K562 (cell line): ENCODE results near the gene ACAT2. TPM values are rescaled to one million over a fixed set of nuclear protein-coding genes. Genes with fewer than 3 reads are reported as not detected.

Experiments used
- ATAC-seq: fragments of 200-7000 bp; cut with Tn5 transposase; 3 replicates; pipeline ENCODE4 v1.9.1; 2020; ENCODE audit warnings: moderate library complexity
- BruUV-seq: library from RNA; stranded (reverse); fragments of 400-500 nt; replicated peaks from 2 replicates; lab custom pipeline; 2021; lab: Mats Ljungman, UMichigan
- CTCF ChIA-PET: fragments of 300-600 bp; formaldehyde crosslinking; extraction: SDS; loops from one replicate; lab custom pipeline; 2021; ENCODE audit warnings: low intra/inter-chr PET ratio; lab: Yijun Ruan, JAX
- POLR2A ChIA-PET: fragments of 300-600, 350-650 bp; sonication (Branson Sonifier 250); formaldehyde crosslinking; extraction: SDS; loops from one replicate; lab custom pipeline; 2021; ENCODE audit warnings: antibody characterized with exemption, inconsistent platforms; lab: Yijun Ruan, JAX
- DNase-seq, 4 experiments: peaks; one replicate each; pipeline versions ENCODE4 v3.0.0 to v3.0.0-alpha.2; 2011 to 2018; ENCODE audit warnings: low spot score in 3 of 4, mixed read lengths in 3 of 4; ENCODE audit errors: extremely low read depth in 1 of 4
- FAIRE-seq: peaks from 2 replicates; lab custom pipeline; 2011; peaks lifted over from hg19 to GRCh38; lab: Jason Lieb, UNC
- H2AFZ ChIP-seq: 2 replicates; pipeline ENCODE4 v1.6.0; 2011; ENCODE audit warnings: low read depth, low read length, control low read depth, inconsistent platforms
- H3K27ac ChIP-seq: fragments of 200-600 bp; 3 replicates; pipeline ENCODE4 v1.8.0; 2011; ENCODE audit warnings: low read depth, mild to moderate bottlenecking, control low read depth, inconsistent platforms, low read length, moderate library complexity, mixed read lengths; ENCODE audit errors: extremely low read depth
- H3K27me3 ChIP-seq, 2 experiments: fragments of 300-600 bp in 1 of 2; 2 replicates in 1 of 2; 3 replicates in 1 of 2; pipeline versions ENCODE4 v1.6.0 to v1.8.0; 2011; ENCODE audit warnings: inconsistent platforms in 2 of 2, low read length in 2 of 2, mild to moderate bottlenecking in 1 of 2, mixed read lengths in 1 of 2, moderate library complexity in 1 of 2; ENCODE audit not compliant: control insufficient read depth in 2 of 2, insufficient read depth in 2 of 2
- H3K36me3 ChIP-seq: fragments of 300-600 bp; 3 replicates; pipeline ENCODE4 v1.8.0; 2011; ENCODE audit warnings: mild to moderate bottlenecking, low read length, inconsistent platforms; ENCODE audit not compliant: control insufficient read depth, insufficient read depth
- H3K4me1 ChIP-seq, 2 experiments: fragments of 200-600 bp in 1 of 2; replicated peaks in 1 of 2; 2 replicates in 1 of 2; 3 replicates in 1 of 2; pipeline versions ENCODE4 v1.5.1 to v1.8.0; 2011; ENCODE audit warnings: inconsistent platforms in 2 of 2, low read length in 2 of 2, mild to moderate bottlenecking in 1 of 2, mixed read lengths in 1 of 2, moderate library complexity in 1 of 2; ENCODE audit not compliant: control insufficient read depth in 2 of 2, insufficient read depth in 2 of 2
- H3K4me2 ChIP-seq: 2 replicates; pipeline ENCODE4 v1.6.1; 2011; ENCODE audit warnings: low read length, control low read depth, inconsistent platforms, mixed read lengths; ENCODE audit not compliant: insufficient read depth
- H3K4me3 ChIP-seq: fragments of 200-600 bp; sonication (generic), shearing (Covaris generic); 2 replicates; pipeline ENCODE4 v1.5.1; 2016; ENCODE audit warnings: control low read depth, inconsistent platforms
- H3K79me2 ChIP-seq: fragments of 200-600 bp; 3 replicates; pipeline ENCODE4 v1.8.0; 2011; ENCODE audit warnings: low read length, inconsistent platforms; ENCODE audit not compliant: control insufficient read depth, insufficient read depth
- H3K9ac ChIP-seq, 2 experiments: 2 replicates each; pipeline versions ENCODE4 v1.6.0 to v1.6.1; 2011; ENCODE audit warnings: low read depth in 2 of 2, low read length in 2 of 2, control low read depth in 1 of 2, inconsistent platforms in 1 of 2, mild to moderate bottlenecking in 1 of 2, mixed read lengths in 1 of 2; ENCODE audit not compliant: insufficient read depth in 1 of 2
- H3K9me1 ChIP-seq: one replicate; pipeline ENCODE4 v1.6.0; 2011; ENCODE audit warnings: inconsistent platforms, mild to moderate bottlenecking, low read length, moderate library complexity; ENCODE audit not compliant: control insufficient read depth, insufficient read depth
- H3K9me3 ChIP-seq: replicated peaks from 2 replicates; pipeline ENCODE4 v1.5.1; 2011; ENCODE audit warnings: low read depth, low read length, inconsistent platforms; ENCODE audit not compliant: control insufficient read depth, insufficient read depth
- H4K20me1 ChIP-seq: replicated peaks from 2 replicates; pipeline ENCODE4 v1.6.1; 2011; ENCODE audit warnings: low read length, inconsistent platforms, mixed read lengths; ENCODE audit not compliant: control insufficient read depth, insufficient read depth
- NCOA6 ChIP-seq: fragments of 450-650 bp; IDR thresholded peaks from 2 replicates; pipeline ENCODE4 v1.6.1; 2017; ENCODE audit warnings: mild to moderate bottlenecking
- POLR2AphosphoS5 ChIP-seq: IDR thresholded peaks from 2 replicates; pipeline ENCODE4 v1.6.1; 2011; ENCODE audit warnings: mild to moderate bottlenecking, low read depth, low read length, moderate library complexity; ENCODE audit not compliant: control insufficient read depth, insufficient read depth
- RCOR1 ChIP-seq, 2 experiments: IDR thresholded peaks; 2 replicates each; pipeline ENCODE4 v1.6.1; 2012; ENCODE audit warnings: low read depth in 2 of 2, low read length in 2 of 2, borderline replicate concordance in 1 of 2, improper control_type of control experiment in 1 of 2
- TEAD2 ChIP-seq: fragments of 450-650 bp; IDR thresholded peaks from 2 replicates; pipeline ENCODE4 v1.6.1; 2016; ENCODE audit warnings: missing genetic modification characterization, control low read depth, missing compliant biosample characterization
- ZBTB40 ChIP-seq, 2 experiments: fragments of 450-650 bp in 1 of 2; sonication (generic) in 1 of 2; formaldehyde crosslinking in 1 of 2; IDR thresholded peaks; 2 replicates each; pipeline versions ENCODE4 v1.7.1 to v1.9.0; 2016 to 2022; ENCODE audit warnings: inconsistent platforms in 1 of 2, mild to moderate bottlenecking in 1 of 2, missing genetic modification reagents in 1 of 2
- WGBS: fragments of 100-300 bp; shearing (Covaris generic); methylation state at CpG from one replicate; pipeline ENCODE4 v1.1.6; 2016; ENCODE audit warnings: low coverage, mixed read lengths; ENCODE audit not compliant: insufficient coverage; ENCODE audit errors: missing lambda C conversion rate; 5-methylcytosine and 5-hydroxymethylcytosine counted together
- in situ Hi-C: fragments of 300-500 bp; cut with MboI; formaldehyde crosslinking; loops from 4 replicates; pipeline ENCODE4 v1.15.0; 2018; ENCODE audit warnings: inconsistent platforms, mixed read lengths
- intact Hi-C: fragments of 100-400 bp; cut with micrococcal nuclease; formaldehyde crosslinking; loops from 2 replicates; pipeline ENCODE4 v1.14.2; 2022
- polyA plus RNA-seq, 8 experiments: library from polyadenylated mRNA; depleted of rRNA in 4 of 8; stranded (reverse) in 5 of 8; unstranded in 3 of 8; fragments of >200 nt; fragmentation: Nextera tagmentation in 2 of 8; fragmentation: Illumina TruSeq in 1 of 8; extraction: Ambion mirVana in 2 of 8; extraction: Trizol in 1 of 8; gene quantifications; 2 replicates each; pipeline versions ENCODE4 v1.2.1 to v1.2.3, GENCODE V29; 2011 to 2014; ENCODE audit warnings: inconsistent platforms in 1 of 8, missing spikeins in 1 of 8
- total RNA-seq, 7 experiments: library from RNA; depleted of rRNA in 6 of 7; stranded (reverse); fragments of >200 nt in 6 of 7; fragmentation: Illumina TruSeq in 2 of 7; extraction: Trizol in 2 of 7; gene quantifications; 2 replicates each; pipeline versions ENCODE4 v1.2.1 to v1.2.3, GENCODE V29; 2011 to 2021; ENCODE audit warnings: low replicate concordance in 1 of 7
- TF ChIP-seq, protein P1 (sequence below): sonication (generic); formaldehyde crosslinking; IDR thresholded peaks from 2 replicates; pipeline ENCODE4 v1.8.0; 2023; ENCODE audit warnings: mild to moderate bottlenecking, missing genetic modification reagents

Gene ACAT2
- total and polyA plus RNA-seq, 9 of the 15 experiments (the other 6 are each of a cell fraction or from before 2014, with no cell fraction given): 63.0 to 309 (median 144) TPM

GRCh38 chr6:159751448-159751847 is 10.4 kb upstream of the ACAT2 start:
- no peaks in the 10 kb centered on the region for H3K4me1 ChIP-seq
- ATAC-seq (no peak), FAIRE-seq (no peak), DNase-seq (no peak)
- ChIA-PET POLR2A (interaction anchor here (0.5 to 2.2 kb wide), 4 partner anchors 8 to 38 kb away, joined by 3 to 10 read pairs (median 5); partner anchors contain the start of genes ACAT2, TCP1 and WTAP), CTCF (no interaction called here)
- intact Hi-C loops (no loop called here), in situ Hi-C loops (no loop called here)
- no peaks in the 10 kb centered on the region for H3K9me3 ChIP-seq
- H3K9me1 ChIP-seq: no peaks in the 10 kb centered on the region
- no peak overlapping the region for H2AFZ ChIP-seq
- no peak overlapping the region for H3K9ac ChIP-seq
- peaks cover 98% of the 10 kb centered on the region for H3K36me3 ChIP-seq
- no peaks in the 10 kb centered on the region for H3K27me3 ChIP-seq
- no TSS peak for BruUV-seq
- H3K27ac ChIP-seq: no peak overlapping the region
- 93% methylated on average over 3 of the region's 3 CpGs for WGBS
- no peaks in the 10 kb centered on the region for H4K20me1 ChIP-seq
- H3K79me2 ChIP-seq: peaks cover 11% of the 10 kb centered on the region; the same call in 2 of the 3 replicates
- H3K4me3 ChIP-seq: no peak overlapping the region
- TF ChIP-seq NCOA6: no peak
- TF ChIP-seq RCOR1 (IDR thresholded peaks at IDR 0.05; ENCODE audit: borderline replicate concordance in 1 of 2, low read depth in 2 of 2, low read length in 2 of 2): no peak
- no peak for TF ChIP-seq TEAD2
- TF ChIP-seq ZBTB40 (IDR thresholded peaks at IDR 0.05): peak; percentile 69
- TF ChIP-seq ZBTB40 (CRISPR knock-in tag; IDR thresholded peaks at IDR 0.05): no peak
- 0 out of 2 replicates have a peak, but pooled peaks have one; percentile 22 for TF ChIP-seq POLR2AphosphoS5
- TF ChIP-seq, protein P1, sequence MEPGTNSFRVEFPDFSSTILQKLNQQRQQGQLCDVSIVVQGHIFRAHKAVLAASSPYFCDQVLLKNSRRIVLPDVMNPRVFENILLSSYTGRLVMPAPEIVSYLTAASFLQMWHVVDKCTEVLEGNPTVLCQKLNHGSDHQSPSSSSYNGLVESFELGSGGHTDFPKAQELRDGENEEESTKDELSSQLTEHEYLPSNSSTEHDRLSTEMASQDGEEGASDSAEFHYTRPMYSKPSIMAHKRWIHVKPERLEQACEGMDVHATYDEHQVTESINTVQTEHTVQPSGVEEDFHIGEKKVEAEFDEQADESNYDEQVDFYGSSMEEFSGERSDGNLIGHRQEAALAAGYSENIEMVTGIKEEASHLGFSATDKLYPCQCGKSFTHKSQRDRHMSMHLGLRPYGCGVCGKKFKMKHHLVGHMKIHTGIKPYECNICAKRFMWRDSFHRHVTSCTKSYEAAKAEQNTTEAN (CRISPR knock-in tag): no peak
- no peak overlapping the region for H3K4me2 ChIP-seq
